Heart left ventricle (tissue), 16 donors: ENCODE results near the gene RTRAF. TPM values are rescaled to one million over a fixed set of nuclear protein-coding genes. Genes with fewer than 3 reads are reported as not detected.

Experiments
- ATAC-seq, 4 donors: fragments of 200-7000 bp; cut with Tn5 transposase; one replicate each; pipeline ENCODE4 v1.9.1; 2020 to 2022; ENCODE audit warnings: moderate library complexity in 4 of 4, mild to moderate bottlenecking in 3 of 4, moderate number of reproducible peaks in 1 of 4
- DNase-seq, 5 donors: peaks; one replicate each; pipeline ENCODE4 v3.0.0-alpha.2; 2020
- H3K27ac ChIP-seq, 12 donors: fragments of 200-600 bp; sonication (generic) in 4 of 12; one replicate each; pipeline versions ENCODE4 v1.5.0 to v1.8.0; 2016 to 2022; ENCODE audit warnings: mild to moderate bottlenecking in 2 of 12
- H3K27me3 ChIP-seq, 9 donors: fragments of 200-600 bp; sonication (generic) in 2 of 9; one replicate each; pipeline versions ENCODE4 v1.5.1 to v1.8.0; 2016 to 2022; ENCODE audit warnings: mild to moderate bottlenecking in 3 of 9
- H3K36me3 ChIP-seq, 9 donors: fragments of 200-600 bp; sonication (generic) in 2 of 9; one replicate each; pipeline versions ENCODE4 v1.5.0 to v1.8.0; 2018 to 2022; ENCODE audit warnings: mild to moderate bottlenecking in 2 of 9
- H3K4me1 ChIP-seq, 12 donors: fragments of 200-600 bp; sonication (generic) in 4 of 12; one replicate each; pipeline versions ENCODE4 v1.5.0 to v1.8.0; 2016 to 2022; ENCODE audit warnings: mild to moderate bottlenecking in 3 of 12
- H3K4me3 ChIP-seq, 12 donors: fragments of 200-600 bp; sonication (generic) in 4 of 12; one replicate each; pipeline versions ENCODE4 v1.5.0 to v1.8.0; 2017 to 2022; ENCODE audit warnings: mild to moderate bottlenecking in 9 of 12, moderate library complexity in 4 of 12
- H3K9me3 ChIP-seq, 12 donors: fragments of 200-600 bp; sonication (generic) in 4 of 12; one replicate each; pipeline versions ENCODE4 v1.5.0 to v1.8.0; 2016 to 2022; ENCODE audit warnings: mild to moderate bottlenecking in 1 of 12
- CTCF ChIP-seq, 12 donors: fragments of 200-600 bp; sonication (generic) in 4 of 12; IDR thresholded peaks; one replicate each; pipeline versions ENCODE4 v1.5.0 to v1.8.0; 2018 to 2022; ENCODE audit warnings: antibody characterized with exemption in 12 of 12, mild to moderate bottlenecking in 5 of 12
- POLR2A ChIP-seq, 2 donors: fragments of 450-650 bp; IDR thresholded peaks; one replicate each; pipeline ENCODE4 v1.6.1; 2017; ENCODE audit warnings: antibody characterized with exemption in 2 of 2, mild to moderate bottlenecking in 2 of 2, moderate library complexity in 2 of 2
- WGBS, 4 donors: extraction: QIAGEN DNeasy Blood & Tissue Kit in 2 of 4; methylation state at CpG; one replicate each; pipeline versions ENCODE4 v1.1.5 to v1.1.7; 2013 to 2018; 5-methylcytosine and 5-hydroxymethylcytosine counted together
- intact Hi-C, 10 donors: fragments of 100-400 bp; cut with DNase I; formaldehyde crosslinking; loops; one replicate each; pipeline versions ENCODE4 v1.11.1 to v1.14.2; 2022
- polyA plus RNA-seq, 2 donors: library from polyadenylated mRNA; stranded (reverse); fragments of 200-250 nt; gene quantifications; one replicate each; pipeline ENCODE4 v1.2.3, GENCODE V29; 2013
- total RNA-seq, 9 donors: library from RNA; depleted of rRNA in 2 of 9; stranded (reverse); fragments of >200 nt in 2 of 9; fragmentation: NEBNext Ultra II Directional in 3 of 9; extraction: Animal tissue kit (Norgen Biotek cat#: 25700) in 3 of 9; gene quantifications; one replicate each; pipeline versions ENCODE4 v1.1.0 to v1.2.4, GENCODE V29; 2016 to 2023
- donor health status: ischemic (EF 13 %, LVEDD 7.1; RV severe dilation, severe dysfunction).
- donor health status: healthy with polysubstance abuse.
- donor health status: DM: no; HTN: yes; CAD: no.
- donor health status: DM: no; HTN: no; CAD: no.
- donor health status: ischemic (EF 25% LVEDD 6.9; RV normal size, moderate dysfunction).
- donor health status: ischemic (EF 25% LVEDD 5.7; RV mildly dilated, moderate dysfunction).
- donor health status: healthy.
- donor health status: DM: yes; HTN: yes; CAD: no.
- donor health status: ischemic (EF 35%, LVEDD 5.7; RV mildly dilated, moderate dysfunction).
- donor health status: nonischemic (EF 11% LVEDD 7.7; RV severe dilation, severe dysfunction).
- donor health status: DM: yes; HTN: yes; CAD: no.
- donor health status: PGD.
- donor health status: ischemic (EF 29% LVEDD 5.4; RV normal size, mild dysfunction).
- donor health status: nonischemic (EF 23%, LVEDD 6.1; RV moderate dilation, normal function).

RTRAF gene
- total and polyA plus RNA-seq, 11 donors = 72.9 to 272 (median 193) TPM

GRCh38 chr14:51950007-51950406, 39.3 kb upstream of the RTRAF start:
- intact Hi-C loops = loop anchor here in 1 of 10 donors (10.0 kb wide), 1 partner anchor 145 kb away; no protein-coding TSS in a partner anchor
- Histone ChIP-seq H3K4me1 (peaks cover 0 to 5% (median 0%) of the 10 kb centered on the region in 12 donors), H3K9me3 (peaks cover 0 to 10% (median 0%) of the 10 kb centered on the region in 12 donors), H3K36me3 (peaks cover 0 to 41% (median 4%) of the 10 kb centered on the region in 9 donors), H3K4me3 (no peak overlapping the region), H3K27me3 (no peaks in the 10 kb centered on the region), H3K27ac (no peak overlapping the region)
- ATAC-seq = peak in 1 of 4 donors; percentile 39
- no peak for TF ChIP-seq POLR2A (IDR thresholded peaks at IDR 0.05)
- TF ChIP-seq CTCF (IDR thresholded peaks at IDR 0.05) = no peak
- WGBS, 4 donors = 58 to 81% (median 72%) methylated on average over 2 of the region's 2 CpGs
- no peak for DNase-seq

- TF ChIP-seq POLR2A (IDR thresholded peaks at IDR 0.05) (no peak), CTCF (IDR thresholded peaks at IDR 0.05) (no peak)
- H3K36me3 ChIP-seq = peaks cover 0 to 41% (median 4%) of the 10 kb centered on the region in 9 donors
- WGBS, 4 donors = 58 to 88% (median 68%) methylated on average over 3 of the region's 3 CpGs
These were observed 37.7 kb upstream of the RTRAF start for GRCh38 chr14:51951656-51952055.

GRCh38 chr14:51954031-51954430, 35.3 kb upstream of the RTRAF start:
- Histone ChIP-seq H3K4me1 (peaks cover 0 to 5% (median 0%) of the 10 kb centered on the region in 12 donors), H3K27ac (no peak overlapping the region), H3K9me3 (peaks cover 0 to 20% (median 9%) of the 10 kb centered on the region in 12 donors), H3K27me3 (no peaks in the 10 kb centered on the region), H3K36me3 (peaks cover 0 to 41% (median 11%) of the 10 kb centered on the region in 9 donors), H3K4me3 (no peak overlapping the region)
- TF ChIP-seq CTCF (IDR thresholded peaks at IDR 0.05) (no peak), POLR2A (IDR thresholded peaks at IDR 0.05) (no peak)
- intact Hi-C loops = loop anchor here in 1 of 10 donors (10.0 kb wide), 1 partner anchor 149 kb away; no protein-coding TSS in a partner anchor
- DNase-seq = no peak
- 81 to 89% (median 84%) methylated on average over 2 of the region's 2 CpGs for WGBS, 4 donors
- ATAC-seq = no peak

More at GRCh38 chr14:51951656-51952055, 37.7 kb upstream of the RTRAF start:
- Histone ChIP-seq H3K9me3 (peaks cover 0 to 10% (median 0%) of the 10 kb centered on the region in 12 donors), H3K4me3 (no peak overlapping the region), H3K27ac (no peak overlapping the region), H3K27me3 (no peaks in the 10 kb centered on the region), H3K4me1 (peaks cover 0 to 5% (median 0%) of the 10 kb centered on the region in 12 donors)
- DNase-seq (no peak), ATAC-seq (no peak)
- intact Hi-C loops = loop anchor here in 1 of 10 donors (10.0 kb wide), 1 partner anchor 147 kb away; no protein-coding TSS in a partner anchor

GRCh38 chr14:51954657-51955056, 34.7 kb upstream of the RTRAF start:
- intact Hi-C loops = loop anchor here in 1 of 10 donors (10.0 kb wide), 1 partner anchor 150 kb away; no protein-coding TSS in a partner anchor
- TF ChIP-seq POLR2A (IDR thresholded peaks at IDR 0.05) (no peak), CTCF (IDR thresholded peaks at IDR 0.05) (no peak)
- no peak overlapping the region for H3K4me3 ChIP-seq
- no peaks in the 10 kb centered on the region for H3K27me3 ChIP-seq
- H3K27ac ChIP-seq = no peak overlapping the region
- H3K9me3 ChIP-seq = peaks cover 0 to 26% (median 15%) of the 10 kb centered on the region in 12 donors
- H3K4me1 ChIP-seq = peaks cover 0 to 5% (median 0%) of the 10 kb centered on the region in 12 donors
- 97 to 99% (median 99%) methylated on average over 3 of the region's 3 CpGs for WGBS, 4 donors
- H3K36me3 ChIP-seq = peaks cover 0 to 41% (median 11%) of the 10 kb centered on the region in 9 donors
- ATAC-seq (no peak), DNase-seq (no peak)
